ENCODE measurements around the gene YJEFN3. TPM values are rescaled to one million over a fixed set of nuclear protein-coding genes. Genes with fewer than 3 reads are reported as not detected.

YJEFN3 gene
- total RNA-seq: 1 to 10 TPM; 1.2 to 3.3 (median 2.8) TPM

DNA sequence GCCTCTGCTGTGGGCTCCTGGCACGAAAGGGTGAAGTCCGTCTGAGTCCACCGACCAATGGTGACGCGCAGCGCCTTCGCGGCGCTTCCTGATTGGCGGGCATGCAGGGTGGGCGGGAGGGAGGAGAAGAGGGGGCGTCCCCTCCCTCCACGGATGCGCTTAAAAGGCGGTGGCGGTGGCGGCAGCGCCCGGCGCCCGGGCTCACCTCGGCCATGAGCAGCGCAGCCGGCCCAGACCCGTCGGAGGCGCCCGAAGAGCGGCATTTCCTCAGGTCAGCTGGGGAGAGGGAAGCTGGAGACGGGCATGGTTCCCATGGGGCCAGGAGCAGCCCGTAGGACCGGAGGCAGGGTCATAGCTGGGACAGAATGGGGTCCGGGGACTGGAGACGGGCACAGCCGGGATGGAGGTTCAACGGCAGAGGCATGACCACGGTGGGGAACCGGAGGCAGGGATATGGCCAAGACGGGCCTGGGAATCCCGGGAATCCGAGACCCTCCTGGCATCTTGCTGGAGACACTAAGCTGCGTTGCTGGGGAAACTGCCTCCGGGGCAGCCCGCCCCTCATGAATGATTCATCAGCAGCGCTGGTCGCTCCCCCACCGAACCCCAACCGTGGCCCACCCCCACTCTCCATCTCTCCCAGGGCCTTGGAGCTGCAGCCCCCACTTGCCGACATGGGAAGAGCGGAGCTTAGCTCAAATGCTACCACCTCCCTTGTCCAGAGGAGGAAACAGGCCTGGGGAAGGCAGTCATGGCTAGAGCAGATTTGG is at the start of gene YJEFN3:
Gene YJEFN3, plus strand, starts transcription at position 191 of the 770 bp plus-strand sequence. Its CDS starts 22 bp downstream, at position 213.
- intact Hi-C loops (cut with DNase I): no loop called here

GRCh38 chr19:19480688-19481087 is 48.0 kb upstream of the YJEFN3 start:
- 66% methylated on average over 4 of the region's 5 CpGs for WGBS
- peaks cover 0 to 27% (median 12%) of the 10 kb centered on the region in 4 donors for H3K36me3 ChIP-seq
- intact Hi-C loops (cut with DNase I): loop anchor here (10.0 kb wide), 1 partner anchor 66 kb away; no protein-coding TSS in a partner anchor
- H3K4me1 ChIP-seq: peaks cover 11 to 32% (median 27%) of the 10 kb centered on the region in 4 donors
- no peak overlapping the region for H3K4me3 ChIP-seq
- no peak for TF ChIP-seq CTCF (IDR thresholded peaks at IDR 0.05)
- TF ChIP-seq POLR2AphosphoS5 (IDR thresholded peaks at IDR 0.05): no peak
- TF ChIP-seq POLR2A (IDR thresholded peaks at IDR 0.05; ENCODE audit: low read depth): no peak
- TF ChIP-seq EP300 (IDR thresholded peaks at IDR 0.05): no peak
- no peaks in the 10 kb centered on the region for H3K9me3 ChIP-seq
- H3K27me3 ChIP-seq: no peaks in the 10 kb centered on the region
- no peak overlapping the region for H3K27ac ChIP-seq (replicated peaks in 1 of 4)
- DNase-seq (ENCODE audit: extremely low spot score): no peak

More for the DNA sequence above, at the start of gene YJEFN3:
- H3K27ac ChIP-seq (replicated peaks in 1 of 4): no peak within 1 kb of the TSS
- H3K9me3 ChIP-seq: no peaks in the 10 kb centered on the region
- peaks cover 19 to 56% (median 30%) of the 10 kb centered on the region in 4 donors for H3K4me1 ChIP-seq
- WGBS: 33% methylated on average over 28 of the region's 50 CpGs
- H3K36me3 ChIP-seq: peaks cover 15 to 46% (median 37%) of the 10 kb centered on the region in 4 donors
- peak within 1 kb of the TSS; percentile 32 to 51 (median 38) for H3K4me3 ChIP-seq
- no peak for DNase-seq (ENCODE audit: extremely low spot score)
- H3K27me3 ChIP-seq: no peaks in the 10 kb centered on the region
- TF ChIP-seq EP300 (IDR thresholded peaks at IDR 0.05) (no peak), POLR2AphosphoS5 (IDR thresholded peaks at IDR 0.05) (peak; percentile 28 to 29)

DNA sequence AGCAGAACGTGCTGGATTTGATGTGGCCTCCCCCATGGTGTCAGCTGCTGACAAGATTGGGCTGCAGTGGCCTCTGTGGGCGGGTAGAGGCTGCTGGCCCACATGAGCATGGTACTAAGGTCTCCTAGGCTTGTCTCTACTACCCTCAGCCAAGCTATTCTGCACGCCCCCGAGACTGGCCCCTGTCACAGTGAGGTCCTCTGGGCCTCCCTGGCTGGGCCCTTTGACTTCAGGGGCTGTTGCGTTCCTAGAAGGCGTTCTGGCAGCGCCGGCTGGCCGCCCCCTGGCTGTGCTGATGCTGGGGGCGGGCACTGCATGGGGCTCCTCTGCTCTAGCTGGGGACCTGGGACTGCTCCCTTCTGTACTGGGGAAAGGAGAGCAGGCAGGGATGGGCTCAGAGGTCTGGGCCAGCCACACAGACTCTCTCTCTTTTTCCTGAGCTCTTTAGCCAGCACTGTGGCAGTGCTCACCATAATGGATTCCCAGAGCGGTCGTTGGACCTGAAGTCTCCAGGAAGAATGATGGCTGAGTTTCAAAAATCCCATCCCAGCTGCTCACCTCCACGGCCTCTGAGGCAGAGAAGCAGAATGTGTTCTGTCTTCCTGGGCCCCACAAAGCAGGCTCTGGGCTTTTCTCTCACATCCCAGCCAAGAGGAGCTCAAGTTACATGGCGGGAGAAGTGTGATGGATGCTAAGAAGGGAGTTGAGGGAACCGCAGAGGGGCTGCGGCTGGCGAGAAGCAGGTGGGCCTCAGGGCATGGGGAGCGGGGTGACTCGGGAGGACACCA is 45.7 kb upstream of the YJEFN3 start:
- TF ChIP-seq EP300 (IDR thresholded peaks at IDR 0.05) (no peak), POLR2AphosphoS5 (IDR thresholded peaks at IDR 0.05) (no peak), POLR2A (IDR thresholded peaks at IDR 0.05; ENCODE audit: low read depth) (no peak), CTCF (IDR thresholded peaks at IDR 0.05) (no peak)
- intact Hi-C loops (cut with DNase I): loop anchor here (10.0 kb wide), 1 partner anchor 68 kb away; no protein-coding TSS in a partner anchor
- Histone ChIP-seq H3K36me3 (peaks cover 0 to 27% (median 8%) of the 10 kb centered on the region in 4 donors), H3K27ac (replicated peaks in 1 of 4) (no peak overlapping the region), H3K4me1 (peaks cover 15 to 34% (median 32%) of the 10 kb centered on the region in 4 donors), H3K9me3 (no peaks in the 10 kb centered on the region), H3K4me3 (no peak overlapping the region), H3K27me3 (no peaks in the 10 kb centered on the region)
- 75% methylated on average over 14 of the region's 19 CpGs for WGBS
- no peak for DNase-seq (ENCODE audit: extremely low spot score)

- peaks cover 0 to 23% (median 8%) of the 10 kb centered on the region in 4 donors for H3K36me3 ChIP-seq
- 74% methylated on average over 11 of the region's 15 CpGs for WGBS
- no peaks in the 10 kb centered on the region for H3K27me3 ChIP-seq
- no peak for DNase-seq (ENCODE audit: extremely low spot score)
- no peak overlapping the region for H3K4me3 ChIP-seq
- no peak overlapping the region for H3K27ac ChIP-seq (replicated peaks in 1 of 4)
- intact Hi-C loops (cut with DNase I): loop anchor here (10.0 kb wide), 1 partner anchor 71 kb away; no protein-coding TSS in a partner anchor
- TF ChIP-seq EP300 (IDR thresholded peaks at IDR 0.05) (no peak), CTCF (IDR thresholded peaks at IDR 0.05) (no peak), POLR2A (IDR thresholded peaks at IDR 0.05; ENCODE audit: low read depth) (no peak), POLR2AphosphoS5 (IDR thresholded peaks at IDR 0.05) (no peak)
- no peaks in the 10 kb centered on the region for H3K9me3 ChIP-seq
- H3K4me1 ChIP-seq: peaks cover 38 to 58% (median 54%) of the 10 kb centered on the region in 4 donors
These were observed 43.3 kb upstream of the YJEFN3 start for GRCh38 chr19:19485161-19485997.

Measured in esophagus muscularis mucosa (tissue), 4 donors.